NOMO-1 treated with dmso at 0.1 percent for 144 hours (cell line): Measurements from ENCODE around the gene PDE10A.
"Not testable (repeated sequence)": the region's sequence is repeated elsewhere in the genome, so short reads cannot be mapped to it uniquely, and the experiment has no call there.

ENCODE experiments used
- DNase-seq: peaks from one replicate; lab custom pipeline; 2025; ENCODE audit not compliant: unreplicated experiment; lab: John Stamatoyannopoulos, UW

The PDE10A gene

DNA sequence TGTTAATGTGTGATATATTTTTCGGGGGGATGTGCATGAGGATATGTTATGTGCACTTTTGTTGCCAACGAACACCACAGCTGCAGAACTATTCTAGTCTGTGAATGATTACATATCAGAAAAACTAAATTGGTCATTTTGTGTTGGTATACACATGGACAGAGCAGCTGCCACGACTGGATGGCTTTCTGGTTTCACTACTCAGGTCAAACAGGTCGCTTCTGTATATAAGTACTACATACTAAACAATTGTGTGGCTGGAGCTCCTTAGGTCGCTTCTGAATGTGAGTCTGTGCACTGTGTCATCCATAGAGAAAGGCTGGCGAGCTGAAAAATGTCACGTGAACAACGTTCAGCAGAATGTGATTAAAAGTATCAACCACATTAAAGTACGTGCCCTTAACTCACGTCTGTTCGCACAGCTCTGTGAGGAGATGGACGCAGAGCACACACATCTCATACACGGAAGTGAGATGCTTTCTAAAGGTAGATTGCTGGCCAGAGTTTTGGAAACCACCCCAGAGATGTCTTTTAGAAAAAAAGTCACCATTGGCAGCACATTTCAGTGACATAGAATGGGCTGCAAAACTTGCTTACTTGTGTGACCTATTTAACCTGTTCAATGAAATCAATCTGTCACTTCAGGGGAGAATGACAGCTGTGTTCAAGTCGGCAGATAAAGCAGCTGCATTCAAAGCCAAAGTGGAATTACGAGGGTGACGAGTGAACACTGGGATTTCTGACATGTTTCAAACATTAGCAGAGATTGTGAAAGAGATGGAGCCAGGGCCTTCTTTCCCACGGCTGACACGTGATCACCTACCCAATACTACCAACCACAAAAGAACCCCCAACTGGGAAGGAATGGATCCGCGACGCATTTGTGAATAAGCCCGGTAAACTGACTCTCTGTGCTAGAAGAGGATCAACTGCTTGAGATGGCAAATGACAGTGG, 176.6 kb downstream of the PDE10A start:
- no peak for DNase-seq

DNA sequence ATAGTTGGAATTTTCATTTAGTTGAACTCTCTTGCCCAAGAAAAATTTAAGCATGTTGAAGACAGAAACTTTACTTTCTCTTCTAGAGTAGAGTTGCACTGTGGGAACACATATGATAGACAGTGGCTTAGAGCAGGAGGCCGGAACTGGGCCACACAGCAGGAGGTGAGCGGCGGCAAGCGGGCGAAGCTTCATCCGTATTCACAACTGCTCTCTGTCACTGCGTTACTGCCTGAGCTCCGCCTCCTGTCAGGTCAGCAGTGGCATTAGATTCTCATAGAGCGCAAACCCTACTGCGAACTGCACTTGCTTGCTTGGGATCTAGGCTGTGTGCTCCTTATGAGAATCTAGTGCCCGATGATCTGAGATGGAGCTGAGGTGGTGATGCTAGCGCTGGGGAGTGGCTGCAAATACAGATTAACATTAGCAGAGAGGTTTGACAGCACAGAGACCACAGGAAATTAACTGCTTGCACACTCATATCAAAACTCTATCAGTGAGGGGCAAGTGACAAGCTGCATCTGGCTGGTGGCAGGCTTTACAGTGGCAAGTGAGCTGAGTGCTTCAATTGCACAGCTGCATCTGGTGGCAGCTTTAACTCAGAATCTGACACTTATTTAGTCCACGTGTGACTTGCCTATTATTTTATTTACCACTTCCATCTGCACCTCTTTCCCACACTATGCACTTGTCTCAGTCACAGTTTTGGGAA, 178.7 kb downstream of the PDE10A start:
- no peak for DNase-seq

DNA sequence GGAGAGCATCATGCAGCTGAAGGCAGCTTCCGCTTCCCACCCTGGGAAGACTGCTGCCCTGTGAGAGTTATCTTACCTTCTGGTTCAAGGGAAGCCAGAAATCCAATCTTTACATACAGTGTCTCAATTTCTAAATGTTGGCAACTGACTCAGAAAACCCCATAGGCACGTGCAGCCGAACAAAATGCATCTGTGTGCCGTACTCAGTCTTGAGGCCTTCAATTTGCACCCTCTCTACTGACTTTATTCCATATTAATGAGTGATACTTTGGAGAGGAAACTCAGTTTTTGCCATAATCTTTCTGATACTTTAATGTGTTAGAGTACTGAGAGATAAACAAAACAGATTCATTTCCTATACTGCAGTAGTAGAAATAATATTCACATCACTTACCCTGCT, 181.1 kb downstream of the PDE10A start:
- DNase-seq, result no peak

DNA sequence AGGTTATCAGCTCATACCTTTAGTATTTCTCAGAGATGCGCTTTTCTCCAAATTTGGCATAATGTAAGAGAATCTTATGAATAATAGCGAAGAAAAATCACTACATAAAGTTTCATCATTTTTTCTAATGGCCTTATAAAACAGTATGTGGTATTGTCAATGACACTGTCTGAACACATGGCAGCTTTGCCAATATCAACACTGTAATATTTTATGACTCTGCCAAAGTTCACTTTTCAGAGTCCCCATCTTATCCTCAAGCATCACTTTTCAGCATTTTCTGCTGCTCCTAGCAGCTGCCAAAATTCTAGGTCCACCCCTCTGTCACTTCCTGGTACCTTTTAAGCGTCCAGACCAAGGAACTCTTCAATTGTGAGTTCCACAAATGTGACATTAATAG, 182.1 kb downstream of the PDE10A start:
- DNase-seq, result no peak

DNA sequence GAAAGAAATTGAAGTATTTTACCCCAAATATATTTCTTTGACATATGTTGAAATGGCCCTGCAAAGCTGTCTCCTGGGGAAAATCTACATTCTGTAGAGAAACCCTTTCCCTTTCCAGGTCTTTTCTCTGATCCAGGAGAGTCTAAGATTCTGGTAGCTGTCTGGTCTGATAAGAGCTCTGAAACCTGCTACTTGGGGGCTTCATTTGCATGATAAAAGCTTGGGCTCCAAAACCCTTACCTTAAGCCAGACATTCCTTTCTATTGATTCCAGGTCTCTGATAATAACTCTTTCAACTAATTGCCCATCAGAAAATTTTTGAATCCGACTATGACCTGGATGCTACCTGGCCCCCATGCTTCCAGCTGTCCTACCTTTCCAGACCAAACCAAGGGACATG, 184.5 kb downstream of the PDE10A start:
- DNase-seq, result no peak

DNA sequence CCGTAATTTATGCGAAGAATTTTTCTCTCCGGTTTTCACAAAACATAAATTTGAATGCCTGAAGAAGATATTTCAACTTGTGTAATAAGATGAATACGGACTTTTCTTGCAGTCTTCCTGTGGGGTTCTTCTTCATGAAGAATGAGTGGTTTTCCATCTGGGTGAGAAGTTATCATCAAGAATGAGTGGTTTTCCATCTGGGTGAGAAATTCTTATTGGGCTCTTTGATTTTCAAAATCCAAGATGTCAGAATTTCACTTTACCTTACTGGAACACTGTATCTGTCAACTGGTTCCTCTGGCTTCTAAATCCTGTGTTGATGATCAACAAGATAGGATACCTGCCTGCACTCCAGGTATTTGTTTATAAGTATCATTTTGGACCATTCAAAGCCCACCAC, 193.6 kb downstream of the PDE10A start:
- no peak for DNase-seq

DNA sequence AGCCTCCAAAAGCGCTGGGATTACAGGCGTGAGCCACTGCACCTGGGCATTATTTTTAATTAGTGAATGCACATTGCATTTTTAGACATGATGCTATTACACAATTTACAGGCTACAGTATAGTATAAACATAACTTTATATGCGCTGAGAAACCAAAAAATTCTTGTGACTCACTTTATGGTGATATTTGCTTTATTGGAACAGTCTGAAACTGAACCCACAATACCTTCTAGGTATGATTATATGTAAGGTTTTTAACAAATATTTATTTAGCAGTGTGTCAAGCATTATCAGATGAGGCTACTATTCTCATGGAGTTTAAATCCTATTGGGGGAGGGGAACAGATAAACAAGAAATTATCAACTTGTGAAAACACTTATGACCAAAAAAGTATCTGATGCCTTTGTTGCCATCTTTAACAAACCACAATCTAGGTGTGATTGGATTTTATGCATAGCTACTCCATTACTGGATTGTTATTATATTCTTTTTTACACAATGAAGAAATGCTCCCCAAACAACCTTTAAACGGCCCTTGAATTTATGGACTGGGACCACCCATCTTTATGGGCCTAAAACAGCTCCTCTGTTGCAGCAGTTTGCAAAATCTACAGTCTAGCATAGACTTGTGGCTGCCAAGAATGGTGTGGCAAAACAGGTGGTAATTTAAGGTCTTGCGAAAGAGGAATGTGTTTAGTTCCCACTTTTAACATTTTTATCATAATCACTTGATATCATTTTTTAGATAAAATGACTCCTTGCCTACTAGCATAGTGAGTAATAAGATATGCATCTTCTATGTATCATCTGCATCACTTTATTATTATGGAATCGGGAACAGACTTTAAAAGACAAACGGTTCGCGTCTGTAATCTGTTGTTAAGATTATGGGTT, 194.5 kb downstream of the PDE10A start:
- no peak for DNase-seq

DNA sequence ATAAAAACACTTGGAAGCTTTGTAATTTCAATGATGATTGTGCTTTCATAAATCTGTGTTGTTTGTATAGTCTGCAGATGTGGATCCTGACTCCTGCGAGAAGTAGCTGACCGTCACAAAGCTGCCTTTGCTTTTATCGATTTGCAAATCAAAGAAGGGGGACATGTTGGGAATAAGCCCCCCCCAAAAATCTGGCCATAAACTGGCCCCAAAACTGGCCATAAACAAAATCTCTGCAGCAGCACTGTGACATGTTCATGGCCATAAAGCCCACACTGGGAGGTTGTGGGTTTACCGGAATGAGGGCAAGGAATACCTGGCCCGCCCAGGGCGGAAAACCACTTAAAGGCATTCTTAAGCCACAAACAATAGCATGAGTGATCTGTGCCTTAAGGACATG, 199.5 kb downstream of the PDE10A start:
- not testable (repeated sequence) for DNase-seq

DNA sequence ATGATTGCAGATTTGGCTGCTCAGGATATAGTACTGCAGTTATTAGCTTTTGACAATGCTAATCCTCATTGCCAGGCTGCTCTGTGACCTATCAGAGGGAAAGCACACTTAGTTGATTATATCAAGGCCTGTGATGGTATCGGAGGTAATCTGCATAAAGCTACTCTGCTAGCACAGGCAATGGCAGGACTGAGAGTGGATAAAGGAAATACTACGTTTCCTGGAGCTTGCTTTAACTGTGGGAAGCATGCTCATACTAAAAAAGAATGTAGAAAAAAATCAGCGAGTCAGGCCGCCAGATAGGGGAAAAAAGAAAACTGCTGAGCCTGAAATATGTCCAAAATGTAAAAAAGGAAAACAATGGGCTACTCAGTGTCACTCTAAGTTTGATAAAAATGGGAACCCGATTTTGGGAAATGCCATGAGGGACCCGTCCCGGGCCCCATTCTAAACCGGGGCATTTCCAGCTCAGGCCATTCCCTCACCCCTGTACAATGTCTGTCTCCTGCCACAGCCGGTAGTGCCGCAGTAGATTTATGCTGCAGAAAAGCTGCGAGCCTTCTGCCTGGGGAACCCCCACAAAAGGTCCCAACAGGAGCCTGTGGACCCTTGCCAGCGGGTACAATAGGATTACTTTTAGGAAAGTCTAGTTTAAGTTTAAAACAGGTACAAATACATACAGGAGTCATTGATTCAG, 203.3 kb downstream of the PDE10A start:
- DNase-seq, result not testable (repeated sequence)

DNA sequence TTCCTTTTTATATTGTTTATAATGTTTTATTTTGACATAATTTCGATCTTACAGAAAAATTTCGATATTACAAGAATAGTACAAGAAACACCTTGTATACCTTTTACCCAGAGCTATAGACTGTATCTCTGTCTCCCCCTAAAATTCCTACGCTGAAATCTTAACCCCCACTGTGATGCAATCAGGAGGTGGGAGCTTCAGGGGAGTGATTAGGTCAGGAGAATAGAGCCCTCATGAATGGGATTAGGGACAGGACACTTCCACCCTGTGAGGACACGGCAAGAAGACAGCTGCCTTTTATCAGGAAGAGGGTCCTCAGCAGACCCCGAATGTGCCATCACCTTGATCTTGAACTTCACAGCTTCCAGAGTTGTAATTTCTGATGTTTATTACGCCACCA, 204.9 kb downstream of the PDE10A start:
- DNase-seq, result no peak

DNA sequence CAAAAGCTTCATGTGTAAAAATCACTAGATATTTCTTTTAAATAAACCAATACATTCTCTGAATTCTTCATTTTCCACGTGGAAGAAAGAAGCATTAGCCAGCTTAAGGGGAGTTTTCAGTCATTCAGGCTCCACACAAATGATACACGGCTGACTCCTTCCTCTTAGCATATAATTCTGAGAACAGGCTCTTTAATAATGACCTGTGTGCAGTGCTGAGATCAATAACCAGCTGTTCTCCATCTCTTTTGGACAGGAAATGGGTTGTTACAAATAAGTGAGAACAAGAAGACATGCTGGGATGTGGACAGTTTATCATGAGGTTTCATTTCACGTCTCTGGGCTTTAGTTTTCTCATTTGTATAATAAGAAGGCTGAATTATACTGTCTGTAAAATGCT, 206.8 kb downstream of the PDE10A start:
- no peak for DNase-seq

DNA sequence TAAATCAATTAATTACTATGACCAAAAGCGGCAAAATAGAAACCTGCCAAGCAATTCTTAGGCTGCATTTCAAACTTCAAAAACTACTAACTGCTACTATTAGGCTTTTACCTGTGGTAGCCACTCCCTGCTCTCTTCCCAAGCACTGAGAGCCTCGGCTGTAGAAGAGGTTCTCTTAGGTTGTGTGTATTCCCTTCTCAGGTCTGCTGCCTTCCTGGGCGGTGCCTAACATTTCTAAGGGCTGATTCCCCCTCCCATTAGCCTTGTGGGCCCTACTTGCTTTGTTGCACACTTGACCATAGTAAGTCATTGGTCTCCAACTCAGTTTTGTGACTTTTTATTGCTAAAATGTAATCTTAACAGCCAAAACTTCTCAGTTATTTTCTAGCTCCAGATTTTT, 207.6 kb downstream of the PDE10A start:
- no peak for DNase-seq

DNA sequence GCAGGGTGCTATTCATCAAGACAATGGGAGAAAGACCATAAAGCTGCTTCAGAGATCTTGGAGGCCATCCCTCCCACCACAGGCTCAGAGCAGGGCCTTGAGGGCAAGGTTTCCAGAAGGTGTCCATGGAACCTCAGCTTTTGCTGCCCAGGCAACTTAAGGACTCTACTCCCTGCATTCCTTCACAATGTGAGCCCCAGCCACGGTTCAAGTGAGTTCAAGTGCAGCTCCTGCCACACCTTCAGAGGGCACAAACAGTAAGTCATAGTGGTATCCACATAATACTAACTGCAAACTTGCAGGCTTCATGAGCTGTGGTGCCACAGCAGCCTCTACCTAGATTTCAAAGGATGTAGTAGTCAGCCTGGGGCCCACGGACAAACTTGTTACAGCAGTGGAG, 209.6 kb downstream of the PDE10A start:
- no peak for DNase-seq

DNA sequence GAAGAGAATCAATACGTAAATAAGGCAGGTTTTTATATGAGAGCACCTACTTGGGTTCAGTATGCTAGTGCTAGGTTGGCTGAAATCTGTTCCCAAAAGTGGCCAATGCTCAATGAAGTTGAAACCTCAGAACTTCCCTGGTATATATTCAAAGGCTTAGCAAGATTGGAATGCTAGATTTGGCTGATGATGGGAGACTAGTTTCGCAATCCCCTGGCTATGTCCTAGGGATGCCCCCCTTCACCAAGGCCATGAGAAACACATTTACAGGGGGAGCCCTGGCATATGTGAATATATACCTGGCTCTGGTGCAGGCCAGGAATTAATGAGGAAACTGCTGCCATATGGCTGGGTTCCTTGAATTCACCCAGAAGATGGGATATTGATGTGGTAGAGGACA, 211.2 kb downstream of the PDE10A start:
- no peak for DNase-seq

DNA sequence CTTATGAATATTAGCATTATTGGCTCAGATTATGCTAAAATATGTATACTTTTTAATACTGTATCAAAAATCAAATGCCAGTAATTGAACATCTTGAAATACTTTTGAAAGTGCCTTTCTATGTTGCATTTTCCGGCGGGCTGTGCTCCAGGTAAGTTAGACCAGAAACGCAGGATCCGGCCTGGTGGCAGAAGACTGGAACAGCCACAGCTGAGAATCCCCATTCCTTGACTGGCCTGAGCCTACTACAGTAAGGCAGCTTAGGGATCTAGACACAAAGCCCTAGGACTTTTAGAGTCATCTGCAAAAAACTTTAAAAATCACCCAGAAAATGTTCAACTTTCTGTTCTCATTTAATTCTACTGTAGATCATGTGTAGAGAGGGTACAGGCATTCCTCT, 214.8 kb downstream of the PDE10A start:
- no peak for DNase-seq

DNA sequence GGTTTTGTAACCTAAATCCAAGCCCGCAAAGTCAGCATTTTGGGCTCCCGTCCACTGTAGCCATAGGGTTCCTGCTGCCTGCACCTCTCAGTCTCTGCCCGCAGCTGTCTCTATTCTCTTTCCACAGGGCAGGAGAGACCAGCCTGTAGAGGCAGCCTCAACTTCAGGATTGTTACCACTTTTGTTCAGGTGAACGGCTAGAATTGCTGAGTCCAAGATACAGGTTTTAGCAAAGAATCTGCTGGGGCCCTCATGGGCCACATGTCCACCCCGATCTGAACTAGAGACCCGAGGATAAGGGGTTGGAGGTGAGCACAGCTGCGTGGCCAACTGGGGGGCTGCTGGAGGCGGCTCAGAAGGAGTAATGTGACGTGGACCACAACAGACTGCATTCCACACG, 215.9 kb downstream of the PDE10A start:
- no peak for DNase-seq

DNA sequence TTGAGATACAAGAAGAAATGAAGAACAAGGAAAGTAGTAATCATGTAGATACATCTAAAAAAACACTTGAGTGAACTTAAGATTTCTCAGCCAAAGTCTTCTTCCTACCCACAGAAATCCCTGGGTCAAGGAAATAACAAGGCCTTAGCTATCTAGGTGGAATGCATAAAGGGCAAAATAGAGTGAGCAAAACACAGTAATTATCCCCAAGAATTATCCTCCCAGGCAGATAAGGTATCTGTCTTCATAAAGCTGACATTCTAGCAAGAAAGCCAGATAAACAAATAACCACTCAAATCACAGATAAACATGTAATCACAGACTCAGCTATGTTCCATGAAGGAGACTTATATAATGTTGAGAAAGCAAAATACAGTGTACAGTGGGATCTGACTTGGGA, 216.7 kb downstream of the PDE10A start:
- DNase-seq, result no peak

DNA sequence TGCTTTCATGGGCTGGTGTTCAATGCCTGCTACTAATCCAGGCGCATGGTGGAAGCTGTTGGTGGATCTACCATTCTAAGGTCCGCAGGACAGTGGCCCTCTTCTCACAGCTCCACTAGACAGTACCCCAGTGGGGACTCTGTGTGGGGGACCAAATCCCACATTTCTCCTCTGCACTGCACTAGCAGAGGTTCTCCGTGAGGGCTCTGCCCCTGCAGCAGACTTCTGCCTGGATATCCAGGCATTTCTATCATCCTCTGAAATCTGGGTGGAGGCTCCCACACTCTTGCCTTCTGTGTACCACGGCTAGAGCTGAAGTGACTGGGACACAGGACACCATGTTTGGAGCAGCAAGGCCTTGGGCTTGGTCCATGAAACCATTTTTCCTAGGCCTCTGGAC, 219.6 kb downstream of the PDE10A start:
- DNase-seq, result no peak

DNA sequence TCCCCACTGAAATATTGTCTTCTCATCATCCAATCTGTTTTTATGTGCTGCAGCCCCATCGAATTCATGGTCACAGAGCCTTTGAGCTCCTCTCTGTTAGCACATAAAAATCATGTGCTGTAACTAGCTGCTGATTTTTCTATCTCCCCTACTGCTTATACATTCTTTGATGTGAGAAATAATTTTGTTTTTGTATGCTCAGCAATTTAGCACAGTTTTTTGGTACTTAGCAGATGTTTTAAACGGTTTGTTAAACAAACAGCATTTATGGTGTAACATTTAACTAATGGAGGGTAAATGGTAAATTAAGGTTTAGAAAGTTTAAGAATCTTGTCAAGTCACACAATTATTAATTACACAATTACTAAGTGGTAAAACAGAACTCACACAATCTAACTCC, 221.9 kb downstream of the PDE10A start:
- DNase-seq, result no peak

DNA sequence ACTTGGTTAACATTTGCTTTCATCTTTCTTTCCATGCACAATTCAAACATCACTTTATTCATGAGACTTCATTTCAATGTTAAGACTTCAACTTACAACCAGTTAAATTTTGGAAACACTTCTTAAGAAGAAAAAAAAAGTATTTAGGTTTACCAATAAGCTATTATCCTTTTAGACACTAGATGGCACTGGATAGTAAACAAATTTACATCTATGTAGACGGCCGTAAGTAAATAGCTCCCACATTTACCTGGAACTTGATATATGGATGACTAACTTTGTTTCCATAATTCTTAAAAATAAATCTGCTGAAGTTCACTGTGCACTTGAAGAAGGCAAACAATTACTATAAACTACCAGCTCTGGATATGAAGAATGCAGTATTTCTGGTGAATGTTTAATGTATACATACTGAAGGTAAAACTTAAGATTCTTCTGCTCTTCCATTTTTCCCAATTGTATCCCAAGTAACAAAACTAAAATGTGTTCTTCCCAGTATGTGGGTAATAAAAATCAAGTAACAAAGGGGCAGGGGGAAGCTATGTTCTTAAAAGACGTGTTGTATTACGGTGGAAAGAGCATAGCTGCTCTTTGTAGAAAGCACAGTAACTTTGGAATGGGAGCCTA, 223.0 kb downstream of the PDE10A start:
- DNase-seq, result no peak
